Activated naive CD8-positive, alpha-beta T cell treated with anti-CD3 and anti-CD28 coated beads, Interleukin-2, amount 50 U/mL, for 24 hours (primary cell): ENCODE results near the gene PIEZO2.
"Not testable (repeated sequence)": the region's sequence is repeated elsewhere in the genome, so short reads cannot be mapped to it uniquely, and the experiment has no call there.

Experiments
- ATAC-seq: fragments of 150-1000 bp; cut with Tn5 transposase; one replicate; pipeline ENCODE4 v1.10.0; 2021
- DNase-seq: peaks from one replicate; pipeline ENCODE4 v3.0.0; 2021
- H3K27ac Mint-ChIP-seq: one replicate; pipeline ENCODE4 v1.8.0; 2021; ENCODE audit warnings: mild to moderate bottlenecking, mixed read lengths
- H3K27me3 Mint-ChIP-seq: one replicate; pipeline ENCODE4 v1.8.0; 2021; ENCODE audit warnings: mixed read lengths
- H3K36me3 Mint-ChIP-seq: one replicate; pipeline ENCODE4 v1.8.0; 2021; ENCODE audit warnings: low read depth, mixed read lengths
- H3K4me1 Mint-ChIP-seq: one replicate; pipeline ENCODE4 v1.8.0; 2021; ENCODE audit warnings: mixed read lengths
- H3K4me3 Mint-ChIP-seq: one replicate; pipeline ENCODE4 v1.8.0; 2021; ENCODE audit warnings: mild to moderate bottlenecking, moderate library complexity, mixed read lengths
- H3K9me3 Mint-ChIP-seq: one replicate; pipeline ENCODE4 v1.8.0; 2021; ENCODE audit warnings: mixed read lengths

Gene PIEZO2

GRCh38 chr18:11137400-11137799 lies 12.0 kb downstream of the PIEZO2 start:
- no peaks in the 10 kb centered on the region for H3K4me1 Mint-ChIP-seq
- ATAC-seq (no peak), DNase-seq (no peak)
- H3K27ac Mint-ChIP-seq, result no peak overlapping the region
- H3K9me3 Mint-ChIP-seq, result no peaks in the 10 kb centered on the region
- H3K4me3 Mint-ChIP-seq, result no peak overlapping the region
- no peaks in the 10 kb centered on the region for H3K36me3 Mint-ChIP-seq
- peaks cover 2% of the 10 kb centered on the region for H3K27me3 Mint-ChIP-seq

GRCh38 chr18:11136241-11136640 lies 13.1 kb downstream of the PIEZO2 start:
- Mint-ChIP-seq H3K9me3 (no peaks in the 10 kb centered on the region), H3K4me3 (no peak overlapping the region)

DNA sequence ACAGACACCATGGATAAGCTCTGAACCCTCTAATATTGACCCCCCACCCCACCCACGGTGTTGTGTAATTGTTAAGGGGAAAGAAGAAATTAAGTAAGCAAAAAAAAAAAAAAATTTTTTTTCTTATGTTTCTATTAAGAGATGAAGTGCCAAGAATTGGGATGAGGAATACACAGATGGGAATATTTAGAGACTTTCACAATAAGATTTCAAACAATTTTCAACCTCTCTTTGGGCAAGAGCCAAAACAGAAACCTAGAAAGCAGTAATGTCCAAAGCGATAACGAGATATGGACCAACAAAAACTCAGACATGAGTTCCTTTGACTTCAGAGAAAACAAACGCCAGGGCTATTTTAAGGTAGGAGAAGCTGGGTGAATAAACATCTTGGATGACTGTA lies 14.4 kb downstream of the PIEZO2 start:
- Mint-ChIP-seq H3K27me3 (no peaks in the 10 kb centered on the region), H3K36me3 (no peaks in the 10 kb centered on the region), H3K27ac (no peak overlapping the region), H3K4me1 (no peaks in the 10 kb centered on the region), H3K4me3 (no peak overlapping the region), H3K9me3 (no peaks in the 10 kb centered on the region)
- DNase-seq (no peak), ATAC-seq (no peak)

More at GRCh38 chr18:11136241-11136640, 13.1 kb downstream of the PIEZO2 start:
- ATAC-seq, result no peak
- H3K4me1 Mint-ChIP-seq, result no peaks in the 10 kb centered on the region
- H3K27ac Mint-ChIP-seq, result no peak overlapping the region
- no peak for DNase-seq
- no peaks in the 10 kb centered on the region for H3K27me3 Mint-ChIP-seq
- H3K36me3 Mint-ChIP-seq, result no peaks in the 10 kb centered on the region

GRCh38 chr18:11129059-11129458 lies 20.3 kb downstream of the PIEZO2 start:
- not testable (repeated sequence) for H3K27ac Mint-ChIP-seq, H3K36me3 Mint-ChIP-seq, H3K4me3 Mint-ChIP-seq, H3K9me3 Mint-ChIP-seq, H3K4me1 Mint-ChIP-seq, H3K27me3 Mint-ChIP-seq, ATAC-seq, DNase-seq

DNA sequence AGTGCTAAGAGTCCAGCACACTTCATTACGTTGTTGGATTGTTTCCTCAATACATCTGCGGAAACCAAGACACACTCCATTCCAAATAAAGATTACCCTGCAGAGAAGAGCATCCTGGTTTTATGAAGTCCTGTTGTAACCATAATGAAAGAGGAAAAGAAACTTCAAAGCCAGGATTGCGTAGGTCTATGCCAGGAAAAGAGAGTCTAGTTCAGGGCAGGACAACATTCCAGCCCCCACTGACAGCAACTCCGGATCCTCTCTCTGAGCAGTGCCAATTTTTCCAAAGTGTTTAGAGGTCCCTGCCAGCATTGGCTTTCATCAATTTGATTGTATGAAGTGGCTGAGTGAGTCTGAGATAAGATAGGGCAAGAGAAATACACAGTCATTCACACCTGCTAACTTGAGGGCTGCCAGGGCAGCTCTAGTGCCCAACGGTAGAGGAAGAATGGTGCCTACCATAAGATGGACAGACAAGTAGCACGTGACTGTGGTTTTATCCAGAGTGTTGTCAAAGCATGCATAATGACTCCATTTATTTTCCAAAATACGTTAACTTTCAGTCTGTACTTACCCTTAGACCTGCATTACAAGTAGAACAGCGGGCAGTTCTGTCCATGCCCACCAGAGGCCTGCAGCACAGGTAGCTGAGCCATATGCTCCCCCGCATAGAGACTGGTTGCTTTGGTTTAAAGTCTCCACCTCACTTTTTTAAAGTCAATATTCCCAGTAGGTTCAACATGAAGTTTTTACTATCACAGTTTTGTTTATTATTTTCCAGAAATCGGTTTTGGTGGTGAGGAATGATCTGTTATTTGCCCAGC lies 23.7 kb downstream of the PIEZO2 start:
- Mint-ChIP-seq H3K27ac (no peak overlapping the region), H3K27me3 (no peaks in the 10 kb centered on the region)
- ATAC-seq, result no peak

GRCh38 chr18:11124054-11124453 lies 25.3 kb downstream of the PIEZO2 start:
- Mint-ChIP-seq H3K9me3 (peaks cover 5% of the 10 kb centered on the region), H3K36me3 (no peaks in the 10 kb centered on the region), H3K27me3 (peaks cover 4% of the 10 kb centered on the region), H3K4me1 (no peaks in the 10 kb centered on the region), H3K27ac (no peak overlapping the region), H3K4me3 (no peak overlapping the region)
- DNase-seq (no peak), ATAC-seq (no peak)

More for the DNA sequence above, 23.7 kb downstream of the PIEZO2 start:
- Mint-ChIP-seq H3K36me3 (no peaks in the 10 kb centered on the region), H3K4me3 (no peak overlapping the region), H3K4me1 (no peaks in the 10 kb centered on the region), H3K9me3 (peaks cover 6% of the 10 kb centered on the region)
- no peak for DNase-seq

GRCh38 chr18:11121443-11121849 lies 27.9 kb downstream of the PIEZO2 start:
- DNase-seq, result no peak
- ATAC-seq, result no peak
- H3K36me3 Mint-ChIP-seq, result no peaks in the 10 kb centered on the region
- H3K9me3 Mint-ChIP-seq, result no peaks in the 10 kb centered on the region
- H3K27me3 Mint-ChIP-seq, result peaks cover 4% of the 10 kb centered on the region
- H3K4me3 Mint-ChIP-seq, result no peak overlapping the region
- H3K4me1 Mint-ChIP-seq, result no peaks in the 10 kb centered on the region
- H3K27ac Mint-ChIP-seq, result no peak overlapping the region

- no peak for DNase-seq
- no peak overlapping the region for H3K4me3 Mint-ChIP-seq
- no peaks in the 10 kb centered on the region for H3K4me1 Mint-ChIP-seq
- H3K9me3 Mint-ChIP-seq, result no peaks in the 10 kb centered on the region
- peaks cover 4% of the 10 kb centered on the region for H3K27me3 Mint-ChIP-seq
- H3K36me3 Mint-ChIP-seq, result no peaks in the 10 kb centered on the region
- no peak for ATAC-seq
- no peak overlapping the region for H3K27ac Mint-ChIP-seq
These were observed 29.3 kb downstream of the PIEZO2 start for GRCh38 chr18:11119959-11120587.

GRCh38 chr18:11119550-11119949 lies 29.8 kb downstream of the PIEZO2 start:
- Mint-ChIP-seq H3K27me3 (peaks cover 4% of the 10 kb centered on the region), H3K4me1 (no peaks in the 10 kb centered on the region), H3K9me3 (no peaks in the 10 kb centered on the region), H3K4me3 (no peak overlapping the region), H3K27ac (no peak overlapping the region), H3K36me3 (no peaks in the 10 kb centered on the region)
- DNase-seq (no peak), ATAC-seq (no peak)

DNA sequence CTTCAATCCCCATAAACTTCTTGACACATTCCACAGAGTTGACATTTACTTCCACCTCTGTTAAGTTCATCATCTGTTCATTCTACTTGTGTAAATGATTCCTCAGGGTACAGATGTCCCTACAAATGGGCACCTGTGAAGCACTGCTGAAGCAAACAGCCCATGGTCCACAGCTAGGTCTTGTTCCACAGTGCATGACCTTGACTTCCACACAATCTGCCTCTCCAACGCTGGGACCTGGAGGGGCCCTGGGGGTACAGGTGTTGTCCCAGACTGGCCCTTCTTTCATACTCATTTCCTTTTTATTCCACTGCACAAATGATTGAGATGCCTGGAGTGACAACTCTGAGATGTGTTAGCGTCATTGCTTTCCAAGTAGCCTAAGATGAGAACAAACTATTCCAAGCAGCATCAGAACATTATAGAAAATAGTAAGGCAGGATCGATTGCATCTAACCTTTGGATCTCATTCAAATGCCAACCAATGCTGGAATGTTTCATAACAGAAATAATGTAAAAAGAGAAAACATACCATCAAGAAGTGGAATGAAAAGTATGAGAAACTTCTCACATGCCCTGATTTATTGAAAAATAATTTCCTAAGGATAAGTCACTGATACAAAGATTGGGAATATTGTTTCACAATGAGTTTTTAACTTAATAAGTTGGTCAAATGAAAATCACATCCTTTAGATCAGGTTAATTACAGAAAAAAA lies 31.2 kb downstream of the PIEZO2 start:
- Mint-ChIP-seq H3K27ac (no peak overlapping the region), H3K9me3 (no peaks in the 10 kb centered on the region), H3K4me3 (no peak overlapping the region), H3K27me3 (peaks cover 4% of the 10 kb centered on the region), H3K4me1 (no peaks in the 10 kb centered on the region), H3K36me3 (no peaks in the 10 kb centered on the region)
- DNase-seq (no peak), ATAC-seq (no peak)

- H3K4me3 Mint-ChIP-seq, result no peak overlapping the region
- H3K4me1 Mint-ChIP-seq, result no peaks in the 10 kb centered on the region
- H3K36me3 Mint-ChIP-seq, result no peaks in the 10 kb centered on the region
- ATAC-seq (no peak), DNase-seq (no peak)
- H3K27ac Mint-ChIP-seq, result no peak overlapping the region
- H3K9me3 Mint-ChIP-seq, result no peaks in the 10 kb centered on the region
- H3K27me3 Mint-ChIP-seq, result peaks cover 4% of the 10 kb centered on the region
These were observed 34.1 kb downstream of the PIEZO2 start for GRCh38 chr18:11115276-11115675.

DNA sequence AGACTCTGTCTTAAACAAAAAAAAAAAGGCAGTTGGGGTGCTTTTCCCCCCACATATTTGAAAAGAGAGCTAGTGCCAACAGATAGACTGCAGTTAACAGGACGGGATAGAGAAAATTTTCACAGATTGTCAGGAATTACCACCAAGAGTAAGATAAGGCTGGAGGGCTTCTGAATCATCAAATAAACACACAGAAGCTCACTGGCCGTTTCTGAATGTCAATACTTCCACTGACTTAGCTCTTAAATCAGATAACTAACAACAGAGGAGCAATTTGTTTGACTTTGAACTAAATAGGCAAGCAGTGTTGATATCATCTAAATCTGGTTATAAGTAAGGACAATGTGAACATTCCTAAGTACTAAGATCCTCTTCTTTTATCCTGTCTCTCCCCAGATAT lies 34.7 kb downstream of the PIEZO2 start:
- H3K9me3 Mint-ChIP-seq, result no peaks in the 10 kb centered on the region
- H3K27ac Mint-ChIP-seq, result no peak overlapping the region
- no peaks in the 10 kb centered on the region for H3K36me3 Mint-ChIP-seq
- no peaks in the 10 kb centered on the region for H3K27me3 Mint-ChIP-seq
- no peak overlapping the region for H3K4me3 Mint-ChIP-seq
- H3K4me1 Mint-ChIP-seq, result no peaks in the 10 kb centered on the region
- ATAC-seq, result no peak
- DNase-seq, result no peak

- H3K36me3 Mint-ChIP-seq, result no peaks in the 10 kb centered on the region
- ATAC-seq, result no peak
- no peaks in the 10 kb centered on the region for H3K4me1 Mint-ChIP-seq
- no peak overlapping the region for H3K4me3 Mint-ChIP-seq
- no peaks in the 10 kb centered on the region for H3K9me3 Mint-ChIP-seq
- DNase-seq, result no peak
- H3K27me3 Mint-ChIP-seq, result no peaks in the 10 kb centered on the region
- no peak overlapping the region for H3K27ac Mint-ChIP-seq
These were observed 35.4 kb downstream of the PIEZO2 start for GRCh38 chr18:11113937-11114336.

DNA sequence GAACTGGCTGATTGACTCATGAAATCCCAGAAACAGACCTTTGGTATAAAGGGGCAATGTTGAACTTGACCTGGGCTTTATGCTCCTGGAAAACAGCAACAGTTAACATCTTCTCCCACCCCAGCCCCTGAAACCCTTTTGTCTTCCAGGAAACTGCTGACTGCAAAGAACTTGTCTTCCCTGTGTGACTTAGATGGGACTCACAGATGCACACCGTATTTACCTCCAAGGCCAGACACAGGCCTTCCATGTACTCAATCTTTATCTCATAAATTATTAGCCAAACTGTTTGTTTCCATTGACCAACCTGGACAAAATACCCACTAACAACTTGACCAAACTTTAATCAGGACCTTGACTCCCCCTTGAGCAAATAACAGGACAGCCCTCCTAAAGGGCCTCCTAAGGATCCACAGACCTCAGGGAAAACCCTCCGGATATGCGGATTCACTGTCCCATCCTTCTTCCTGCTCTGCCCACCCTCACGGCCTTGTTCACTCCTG lies 36.3 kb downstream of the PIEZO2 start:
- Mint-ChIP-seq H3K36me3 (no peaks in the 10 kb centered on the region), H3K27me3 (no peaks in the 10 kb centered on the region), H3K9me3 (no peaks in the 10 kb centered on the region), H3K27ac (no peak overlapping the region), H3K4me1 (no peaks in the 10 kb centered on the region), H3K4me3 (no peak overlapping the region)
- DNase-seq, result no peak
- ATAC-seq, result no peak

DNA sequence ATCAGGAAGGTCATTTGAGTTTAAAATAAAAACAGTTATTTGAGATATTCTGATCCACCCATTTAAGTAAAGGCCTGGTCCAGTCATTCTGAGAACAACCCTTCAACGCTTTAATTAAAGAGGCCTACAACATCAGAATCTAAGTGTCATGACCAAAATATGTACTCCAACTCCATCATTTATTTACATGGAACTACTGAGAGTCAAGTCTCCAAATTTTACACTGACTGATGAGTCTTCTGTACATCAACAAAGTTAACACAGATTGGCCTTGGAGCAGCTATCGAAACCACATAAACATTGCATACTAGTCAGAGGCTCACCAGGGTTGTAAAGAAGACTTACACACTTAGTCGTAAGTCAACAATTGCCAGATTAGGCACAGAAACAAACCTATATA lies 37.1 kb downstream of the PIEZO2 start:
- no peaks in the 10 kb centered on the region for H3K4me1 Mint-ChIP-seq
- no peaks in the 10 kb centered on the region for H3K36me3 Mint-ChIP-seq
- no peak overlapping the region for H3K4me3 Mint-ChIP-seq
- DNase-seq, result no peak
- no peaks in the 10 kb centered on the region for H3K9me3 Mint-ChIP-seq
- H3K27me3 Mint-ChIP-seq, result no peaks in the 10 kb centered on the region
- ATAC-seq, result no peak
- H3K27ac Mint-ChIP-seq, result no peak overlapping the region
